GM19193 (cell line): ENCODE results near the gene MSRB3.

ENCODE experiments used
- POLR2A ChIP-seq: IDR thresholded peaks from 4 replicates; pipeline ENCODE4 v1.6.1; 2011; ENCODE audit not compliant: insufficient read depth, insufficient read length; ENCODE audit errors: extremely low read depth

Gene MSRB3

DNA sequence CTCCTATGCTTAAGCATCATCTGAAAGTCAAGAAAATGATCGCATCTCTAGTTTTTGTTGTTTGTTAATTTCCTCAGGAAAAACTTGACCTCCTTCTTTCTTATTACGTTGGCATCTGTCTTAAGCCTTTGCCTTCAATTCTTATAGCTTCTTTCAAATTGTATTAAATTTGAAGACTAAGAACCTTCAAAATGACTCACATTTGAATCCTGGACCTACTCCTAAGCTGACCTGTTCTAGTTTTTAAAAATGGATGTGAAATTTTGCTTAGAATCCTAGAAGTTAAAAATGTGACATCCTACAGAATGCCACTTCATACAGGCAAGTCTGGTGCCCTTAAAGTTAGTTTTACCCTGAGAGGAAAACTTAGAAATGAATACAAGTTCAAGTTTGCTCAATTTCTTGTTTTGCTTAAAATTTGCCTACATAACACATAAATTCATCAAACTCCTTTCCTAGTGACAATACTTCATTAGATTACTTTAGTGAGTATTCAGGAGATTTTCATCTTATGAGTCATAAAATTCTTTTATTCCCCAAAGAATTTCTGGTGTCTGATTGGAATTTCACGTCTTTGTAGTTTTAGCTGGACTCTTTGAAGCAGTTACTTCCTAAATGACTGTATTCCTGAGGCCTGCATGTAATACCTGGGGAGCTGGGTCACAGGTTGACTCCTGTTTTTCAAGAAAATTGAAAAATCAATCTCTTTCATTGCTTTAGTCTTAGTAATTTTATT lies 152.3 kb downstream of the MSRB3 start:
- no peak for TF ChIP-seq POLR2A

DNA sequence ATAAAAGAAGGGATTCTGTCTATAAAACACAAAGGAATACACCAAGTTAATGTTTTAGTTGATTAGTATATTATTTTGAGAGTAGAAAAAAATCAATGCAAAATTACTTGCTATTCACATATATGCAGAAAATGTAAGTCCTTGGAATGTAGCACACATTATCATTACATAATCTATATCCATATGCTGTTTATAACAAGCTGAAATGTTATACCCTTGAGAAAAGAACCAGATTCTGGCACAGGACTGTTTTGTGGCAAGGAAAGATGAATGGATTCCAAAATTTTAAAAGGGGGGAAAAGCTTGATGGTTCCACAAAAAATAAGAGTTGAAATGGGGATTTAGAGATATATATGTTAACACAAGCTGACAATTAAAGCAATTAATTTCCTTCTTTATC lies 153.6 kb downstream of the MSRB3 start:
- TF ChIP-seq POLR2A, result no peak

DNA sequence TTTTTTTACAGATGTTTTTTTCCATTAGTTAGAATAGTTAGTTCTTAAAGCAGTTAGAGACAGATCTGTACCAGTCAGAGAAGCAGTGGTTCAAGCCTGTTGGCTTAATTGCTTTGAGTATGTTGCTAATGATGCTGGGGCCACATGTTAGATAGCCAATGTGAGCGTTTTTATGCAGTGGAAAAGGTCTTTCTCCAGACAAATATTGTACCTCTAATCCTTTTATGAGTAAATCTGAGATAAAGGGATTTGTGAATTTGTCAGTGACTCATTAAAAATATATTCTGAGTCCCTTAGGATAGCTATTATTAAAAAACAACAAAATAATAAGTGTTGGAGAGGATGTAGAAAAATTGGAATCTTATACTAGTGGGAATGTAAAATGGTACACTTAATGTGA lies 154.2 kb downstream of the MSRB3 start:
- TF ChIP-seq POLR2A, result no peak

DNA sequence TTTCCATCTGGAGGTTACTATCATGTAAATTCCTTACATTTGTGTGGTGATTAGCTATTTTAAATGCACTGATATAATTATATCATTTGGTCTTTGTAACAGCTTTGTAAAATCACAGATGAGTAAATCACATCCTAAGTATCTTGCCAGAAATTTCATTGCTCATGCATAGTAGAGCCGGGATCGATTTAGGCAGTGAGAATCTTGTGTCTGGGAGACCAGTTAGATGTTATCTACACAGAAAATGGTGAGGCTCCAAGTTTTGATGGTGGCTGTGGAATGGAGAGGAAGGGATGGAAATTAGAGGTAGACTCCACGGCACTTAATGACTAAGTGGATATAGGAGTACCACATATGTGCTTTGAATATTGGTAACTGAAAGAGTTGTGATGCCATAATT lies 156.3 kb downstream of the MSRB3 start:
- TF ChIP-seq POLR2A, result no peak

DNA sequence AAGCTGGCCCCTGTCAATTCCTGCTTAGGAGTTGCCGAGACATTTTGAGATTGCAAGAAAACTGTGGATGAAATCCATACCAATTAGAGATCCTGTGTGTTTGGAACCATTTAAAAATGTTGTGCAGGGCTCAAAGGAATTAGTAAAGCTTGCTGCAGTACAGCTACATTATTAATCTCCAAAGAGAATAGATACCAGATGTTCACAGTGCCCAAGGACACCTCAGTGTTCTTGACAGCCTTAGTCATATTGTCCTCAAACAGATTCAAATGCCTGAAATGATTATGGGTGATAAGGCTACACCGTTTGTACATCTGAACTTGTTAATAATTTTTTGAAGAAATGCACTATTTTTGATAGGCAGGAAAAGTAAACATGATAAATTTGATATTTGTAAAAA lies 164.6 kb downstream of the MSRB3 start:
- no peak for TF ChIP-seq POLR2A

DNA sequence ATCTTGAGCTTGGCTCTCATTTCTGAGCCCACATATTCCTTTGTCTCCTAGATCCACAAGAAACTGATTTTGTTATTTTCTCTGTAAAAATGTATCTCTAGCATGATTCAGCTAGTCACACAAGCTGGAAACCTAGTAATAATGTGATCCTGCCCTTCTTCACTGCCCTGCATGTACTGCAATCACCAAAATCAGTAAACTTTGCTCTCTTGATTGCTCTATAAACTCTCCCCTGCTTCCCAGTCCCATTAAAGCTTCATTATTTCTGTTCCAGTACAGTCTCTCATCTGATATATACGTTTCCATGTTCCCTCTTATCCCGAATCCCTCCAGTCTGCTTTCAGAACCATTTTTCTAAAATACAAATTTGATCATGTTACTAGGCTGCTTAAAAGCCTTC lies 166.5 kb downstream of the MSRB3 start:
- no peak for TF ChIP-seq POLR2A

DNA sequence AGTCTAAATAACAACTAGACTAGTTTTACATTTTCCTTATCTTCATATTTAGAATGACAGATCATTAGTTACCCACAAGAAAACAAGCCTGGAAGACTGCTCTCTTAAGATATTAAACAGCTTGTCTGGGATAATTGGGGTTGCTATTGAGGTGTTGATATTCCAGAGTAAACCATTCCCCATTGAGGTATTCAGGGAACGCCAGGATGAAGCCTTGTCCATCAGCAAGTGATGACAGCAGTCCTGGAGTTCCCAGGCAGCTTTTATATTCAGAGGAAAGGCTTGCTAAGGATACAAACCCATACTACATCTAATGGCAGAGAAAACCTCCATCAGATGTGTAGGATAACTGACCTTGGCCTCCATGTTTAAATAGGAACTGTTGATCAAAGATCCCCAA lies 168.4 kb downstream of the MSRB3 start:
- no peak for TF ChIP-seq POLR2A

DNA sequence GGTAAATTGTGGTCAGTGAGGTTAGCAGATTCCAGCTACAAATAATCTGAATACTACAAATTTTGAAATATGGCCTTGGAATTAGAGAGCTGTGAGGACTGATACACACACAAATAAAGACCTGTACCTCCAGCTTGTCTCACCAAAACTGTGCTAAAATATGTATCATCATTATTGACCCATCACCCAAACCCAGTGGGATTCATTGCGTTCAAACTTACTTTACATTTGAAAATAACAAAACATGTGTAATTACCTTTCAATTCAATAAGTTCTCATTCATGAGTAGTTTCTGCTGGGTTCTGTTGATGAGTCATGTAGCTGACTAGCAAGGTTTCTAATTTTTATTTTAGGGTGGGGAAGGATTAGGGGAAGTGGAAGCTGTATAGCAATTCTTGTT lies 170.9 kb downstream of the MSRB3 start:
- no peak for TF ChIP-seq POLR2A

DNA sequence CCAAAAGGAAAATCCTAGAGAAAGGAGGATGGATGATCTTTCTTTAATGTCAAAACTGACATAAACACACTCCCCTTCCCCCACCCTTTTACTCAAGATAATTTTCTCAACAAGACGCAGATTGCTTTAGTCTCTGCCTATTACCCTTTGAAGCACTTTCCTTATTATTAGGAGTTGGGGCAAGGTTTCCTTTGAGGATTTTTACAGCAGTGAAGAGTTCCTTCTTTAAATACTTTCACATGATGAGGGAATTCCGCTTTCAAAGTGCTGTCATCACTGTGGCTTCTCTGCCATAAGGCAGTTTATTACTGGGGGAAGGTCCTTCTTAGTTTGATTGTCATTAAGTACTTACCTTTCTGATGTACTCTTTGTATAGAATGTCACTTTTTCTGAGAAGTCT lies 172.1 kb downstream of the MSRB3 start:
- TF ChIP-seq POLR2A, result no peak

DNA sequence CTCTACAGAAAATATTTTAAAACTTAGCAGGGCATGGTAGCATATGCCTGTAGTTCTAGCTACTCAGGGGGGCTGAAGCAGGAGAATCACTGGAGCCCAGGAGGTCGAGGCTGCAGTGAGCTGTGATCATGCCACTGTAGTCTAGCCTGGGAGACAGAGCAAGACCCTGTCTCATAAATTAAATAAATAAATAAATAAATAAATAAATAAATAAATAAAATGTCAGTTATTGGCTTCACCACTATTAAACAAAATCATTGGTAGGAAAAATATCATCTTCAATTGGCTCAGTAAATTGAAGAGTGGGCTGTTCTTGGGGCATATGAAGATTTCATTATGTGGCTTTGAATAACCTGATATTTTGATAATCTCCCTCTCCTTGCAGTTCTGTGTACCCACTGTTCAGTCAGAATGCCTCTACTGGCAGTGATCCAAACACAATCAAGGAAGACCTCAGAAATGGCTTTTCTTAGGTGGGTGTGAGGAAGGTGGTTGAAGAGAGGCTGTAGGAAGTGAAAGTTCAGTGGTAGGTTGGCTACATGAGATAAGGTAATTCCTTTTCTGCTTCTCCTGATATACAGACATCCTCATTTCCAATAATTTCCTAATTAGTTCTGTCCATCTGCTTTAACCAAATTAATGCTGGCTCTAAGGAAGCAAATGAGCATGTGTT lies 175.8 kb downstream of the MSRB3 start:
- TF ChIP-seq POLR2A, result no peak

DNA sequence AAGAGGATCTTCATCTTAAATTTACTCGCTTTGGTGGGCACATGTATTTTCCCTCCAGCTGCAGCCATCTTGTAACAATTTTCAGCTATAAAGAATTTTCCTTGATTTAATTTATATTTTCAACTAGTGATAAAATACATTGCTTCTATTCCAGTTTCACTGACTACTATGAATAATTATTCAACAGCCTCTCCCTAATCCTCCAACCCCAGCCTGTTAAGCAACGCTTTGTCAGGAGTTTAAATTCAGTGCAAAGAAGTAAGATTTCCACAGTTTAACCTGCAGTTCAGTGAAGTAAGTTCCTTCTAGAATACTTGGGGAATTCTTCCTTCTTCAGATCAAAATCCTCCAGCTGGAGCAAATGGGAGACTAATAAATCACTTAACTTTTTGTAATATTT lies 180.2 kb downstream of the MSRB3 start:
- no peak for TF ChIP-seq POLR2A

DNA sequence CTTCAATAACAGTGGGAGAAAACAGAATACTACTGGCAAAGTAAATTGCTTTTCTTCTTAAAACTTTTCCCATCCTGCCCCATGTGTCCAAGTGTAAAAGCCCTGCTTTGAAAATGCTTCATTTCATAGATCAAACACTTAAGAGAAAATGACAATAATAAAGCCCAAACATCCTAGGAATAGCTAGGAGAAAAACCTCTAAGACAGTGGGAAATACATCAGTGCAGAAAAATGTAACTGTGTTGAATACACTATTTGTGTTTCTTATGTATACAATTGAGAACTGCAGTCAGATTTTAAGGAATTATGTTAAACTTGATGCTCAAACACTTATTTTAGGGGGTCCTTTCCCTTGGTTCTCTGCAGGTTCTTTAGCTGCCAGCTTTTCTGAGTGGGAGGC lies 181.1 kb downstream of the MSRB3 start:
- TF ChIP-seq POLR2A, result no peak

DNA sequence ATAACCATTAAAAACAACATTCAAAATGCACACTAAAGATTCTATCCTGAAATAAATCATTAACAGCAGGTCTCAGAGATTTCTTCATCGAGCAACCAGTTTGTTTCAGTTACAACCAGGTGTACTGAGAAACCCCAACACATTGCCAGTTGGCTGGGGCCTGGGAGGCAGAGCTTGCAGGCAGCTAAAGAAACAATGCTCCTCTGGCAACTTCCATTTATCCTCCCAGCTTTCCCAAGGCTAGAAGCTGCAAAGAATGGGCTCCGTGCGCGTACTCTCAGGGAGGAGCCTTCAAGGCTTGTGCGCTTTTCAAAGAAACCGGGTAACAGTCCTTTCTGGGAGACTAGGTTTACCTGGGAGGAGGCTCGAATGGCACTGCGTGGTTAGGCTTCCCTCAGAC lies 181.6 kb downstream of the MSRB3 start:
- TF ChIP-seq POLR2A, result no peak

DNA sequence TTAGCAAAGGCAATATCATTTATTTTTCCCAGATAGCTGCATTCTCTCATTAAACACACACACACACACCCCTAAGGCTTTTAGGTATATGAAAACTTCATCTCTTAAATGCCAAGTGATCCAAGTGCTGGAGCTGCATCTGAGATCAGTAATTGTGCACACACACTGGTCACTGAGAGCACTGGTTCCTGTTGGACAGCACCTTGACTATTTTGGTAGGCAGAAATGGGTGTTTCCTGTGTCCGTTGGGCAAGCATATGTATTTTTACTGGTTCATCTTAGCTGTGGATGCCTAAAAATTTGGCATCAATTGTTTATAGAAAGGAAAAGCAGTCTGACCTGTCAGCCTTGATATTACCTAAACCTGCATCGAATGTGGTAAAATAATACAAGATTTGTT lies 182.5 kb downstream of the MSRB3 start:
- no peak for TF ChIP-seq POLR2A

DNA sequence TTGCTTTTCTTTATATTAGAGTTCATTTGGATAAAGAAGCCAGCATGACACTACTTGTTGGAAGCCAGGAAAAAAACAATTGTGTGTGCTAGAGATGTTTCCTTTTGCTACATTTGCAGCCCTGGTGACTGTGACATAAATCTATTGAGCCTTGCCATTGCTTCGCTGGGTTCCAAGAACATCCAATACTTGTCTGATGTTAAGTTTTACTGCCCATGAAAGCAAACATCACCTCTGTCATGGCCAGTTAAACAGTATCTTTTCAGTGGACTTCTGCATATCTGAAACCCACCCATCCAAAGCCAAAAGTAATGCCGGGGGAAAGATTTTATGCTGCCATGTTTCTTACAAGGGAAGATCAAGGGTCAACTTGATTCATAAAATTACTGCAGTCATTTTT lies 184.0 kb downstream of the MSRB3 start:
- TF ChIP-seq POLR2A, result no peak

DNA sequence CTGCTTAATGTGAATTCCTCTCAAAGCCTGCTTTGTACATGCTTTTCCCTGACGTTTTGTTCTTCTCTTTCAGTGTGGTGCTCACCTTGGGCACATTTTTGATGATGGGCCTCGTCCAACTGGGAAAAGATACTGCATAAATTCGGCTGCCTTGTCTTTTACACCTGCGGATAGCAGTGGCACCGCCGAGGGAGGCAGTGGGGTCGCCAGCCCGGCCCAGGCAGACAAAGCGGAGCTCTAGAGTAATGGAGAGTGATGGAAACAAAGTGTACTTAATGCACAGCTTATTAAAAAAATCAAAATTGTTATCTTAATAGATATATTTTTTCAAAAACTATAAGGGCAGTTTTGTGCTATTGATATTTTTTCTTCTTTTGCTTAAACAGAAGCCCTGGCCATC lies 184.6 kb downstream of the MSRB3 start:
- no peak for TF ChIP-seq POLR2A
